ENCODE data around the gene PRR33.

Gene PRR33

GRCh38 chr11:1881442-1882264 is 10.0 kb downstream of the PRR33 start:
- Histone ChIP-seq H3K27me3 (no peaks in the 10 kb centered on the region), H3K36me3 (no peaks in the 10 kb centered on the region), H3K4me3 (ENCODE audit: low read depth, low read length) (no peak overlapping the region), H3K4me1 (peaks cover 9% of the 10 kb centered on the region), H3K9me3 (no peaks in the 10 kb centered on the region)
- no peak for DNase-seq
- TF ChIP-seq CTCF (IDR thresholded peaks at IDR 0.05; ENCODE audit: low read depth, low read length) = no peak

- H3K9me3 ChIP-seq = no peaks in the 10 kb centered on the region
- H3K36me3 ChIP-seq = no peaks in the 10 kb centered on the region
- TF ChIP-seq CTCF (IDR thresholded peaks at IDR 0.05; ENCODE audit: low read depth, low read length) = no peak
- DNase-seq = no peak
- peaks cover 15% of the 10 kb centered on the region for H3K4me1 ChIP-seq
- H3K27me3 ChIP-seq = no peaks in the 10 kb centered on the region
- no peak overlapping the region for H3K4me3 ChIP-seq (ENCODE audit: low read depth, low read length)
Measured at GRCh38 chr11:1880746-1881441, 10.8 kb downstream of the PRR33 start.

GRCh38 chr11:1879941-1880720 is 11.6 kb downstream of the PRR33 start:
- no peak for TF ChIP-seq CTCF (IDR thresholded peaks at IDR 0.05; ENCODE audit: low read depth, low read length)
- Histone ChIP-seq H3K4me1 (peaks cover 15% of the 10 kb centered on the region), H3K27me3 (no peaks in the 10 kb centered on the region), H3K4me3 (ENCODE audit: low read depth, low read length) (no peak overlapping the region), H3K9me3 (no peaks in the 10 kb centered on the region), H3K36me3 (no peaks in the 10 kb centered on the region)
- no peak for DNase-seq

GRCh38 chr11:1879342-1879940 is 12.3 kb downstream of the PRR33 start:
- H3K9me3 ChIP-seq = no peaks in the 10 kb centered on the region
- no peaks in the 10 kb centered on the region for H3K27me3 ChIP-seq
- TF ChIP-seq CTCF (IDR thresholded peaks at IDR 0.05; ENCODE audit: low read depth, low read length) = no peak

GRCh38 chr11:1878137-1879031 is 13.3 kb downstream of the PRR33 start:
- TF ChIP-seq CTCF (IDR thresholded peaks at IDR 0.05; ENCODE audit: low read depth, low read length) = no peak
- Histone ChIP-seq H3K4me1 (peaks cover 15% of the 10 kb centered on the region), H3K4me3 (ENCODE audit: low read depth, low read length) (no peak overlapping the region), H3K9me3 (no peaks in the 10 kb centered on the region), H3K27me3 (no peaks in the 10 kb centered on the region), H3K36me3 (no peaks in the 10 kb centered on the region)
- no peak for DNase-seq

More at GRCh38 chr11:1879342-1879940, 12.3 kb downstream of the PRR33 start:
- Histone ChIP-seq H3K4me1 (peaks cover 15% of the 10 kb centered on the region), H3K36me3 (no peaks in the 10 kb centered on the region), H3K4me3 (ENCODE audit: low read depth, low read length) (no peak overlapping the region)
- DNase-seq = no peak
